ENCODE results near the gene ZKSCAN3. TPM values are rescaled to one million over a fixed set of nuclear protein-coding genes. Genes with fewer than 3 reads are reported as not detected.

Gene ZKSCAN3
- total RNA-seq, 2 donors from 2014 or later = 4.9 to 6.1 TPM

- intact Hi-C loops (cut with DNase I) = no loop called here
- TF ChIP-seq CTCF (IDR thresholded peaks at IDR 0.05) = no peak
- no peak for DNase-seq
- Histone ChIP-seq H3K4me3 (peak overlapping the region; percentile 69), H3K9me3 (no peaks in the 10 kb centered on the region), H3K27ac (peak overlapping the region; percentile 43), H3K9ac (ENCODE audit: low read depth in 2 of 2, low read length in 2 of 2) (peak overlapping the region; percentile 81 to 91), H3K27me3 (no peaks in the 10 kb centered on the region), H3K4me1 (peaks cover 4% of the 10 kb centered on the region), H3K36me3 (no peaks in the 10 kb centered on the region)
Measured at GRCh38 chr6:28349344-28349891, 329 bp upstream of the ZKSCAN3 start.

DNA sequence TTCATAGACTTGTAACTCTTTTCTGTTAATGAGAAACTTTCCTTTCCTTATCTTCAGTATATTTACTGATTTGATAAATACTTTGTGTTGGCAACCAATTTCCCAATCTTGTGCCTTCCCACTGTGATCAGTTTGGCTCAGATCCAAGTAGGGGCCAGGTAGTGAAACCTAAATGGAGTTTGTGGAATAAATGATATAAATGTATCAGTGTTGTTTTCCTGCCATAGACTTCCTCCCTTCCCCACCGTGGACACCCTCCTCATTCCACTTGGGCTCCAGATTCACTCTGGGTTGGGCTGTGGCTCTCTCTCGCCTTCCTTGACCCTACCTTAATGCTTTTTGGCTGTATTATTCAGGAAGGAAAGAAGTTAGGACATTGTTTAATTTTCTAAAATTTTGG lies 1.3 kb downstream of the ZKSCAN3 start:
- Histone ChIP-seq H3K27ac (no peak overlapping the region), H3K9me3 (no peaks in the 10 kb centered on the region), H3K27me3 (no peaks in the 10 kb centered on the region), H3K36me3 (no peaks in the 10 kb centered on the region), H3K9ac (ENCODE audit: low read depth in 2 of 2, low read length in 2 of 2) (peak overlapping the region in 1 of 2 donors; percentile 15), H3K4me3 (no peak overlapping the region), H3K4me1 (peaks cover 4% of the 10 kb centered on the region)
- intact Hi-C loops (cut with DNase I) = loop anchor here (10.0 kb wide), 2 partner anchors 126 to 446 kb away; partner anchors contain the start of gene ZSCAN9
- TF ChIP-seq CTCF (IDR thresholded peaks at IDR 0.05) = no peak
- no peak for DNase-seq

GRCh38 chr6:28351493-28351925 lies 1.8 kb downstream of the ZKSCAN3 start:
- H3K9me3 ChIP-seq = no peaks in the 10 kb centered on the region
- H3K36me3 ChIP-seq = no peaks in the 10 kb centered on the region
- no peak overlapping the region for H3K27ac ChIP-seq
- peaks cover 4% of the 10 kb centered on the region for H3K4me1 ChIP-seq
- intact Hi-C loops (cut with DNase I) = loop anchor here (10.0 kb wide), 2 partner anchors 127 to 447 kb away; partner anchors contain the start of gene ZSCAN9
- TF ChIP-seq CTCF (IDR thresholded peaks at IDR 0.05) = no peak
- H3K27me3 ChIP-seq = no peaks in the 10 kb centered on the region
- no peak overlapping the region for H3K4me3 ChIP-seq
- no peak overlapping the region for H3K9ac ChIP-seq (ENCODE audit: low read depth in 2 of 2, low read length in 2 of 2)
- no peak for DNase-seq

DNA sequence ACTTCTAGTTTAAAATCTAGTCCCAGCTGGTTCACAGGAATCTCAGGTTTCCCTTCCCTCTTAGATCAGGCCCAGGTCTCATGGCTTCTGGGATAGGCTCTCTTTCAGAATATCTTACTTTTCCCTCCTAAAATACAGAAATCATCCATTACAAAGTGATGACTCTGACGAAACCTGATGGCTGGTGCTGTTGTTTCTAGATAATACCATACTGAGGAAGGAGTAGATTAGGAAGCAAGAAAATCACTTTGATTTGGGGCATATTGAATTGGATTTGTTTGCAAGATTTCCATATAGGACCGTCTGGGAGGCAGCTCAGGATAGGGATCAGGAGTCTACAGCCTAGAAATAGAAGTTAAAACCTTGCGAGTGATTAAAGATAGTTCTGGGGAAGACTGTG lies 3.6 kb downstream of the ZKSCAN3 start:
- no peak overlapping the region for H3K4me3 ChIP-seq
- H3K9me3 ChIP-seq = no peaks in the 10 kb centered on the region
- H3K9ac ChIP-seq (ENCODE audit: low read depth in 2 of 2, low read length in 2 of 2) = peak overlapping the region; percentile 60 to 67
- no peak for TF ChIP-seq CTCF (IDR thresholded peaks at IDR 0.05)
- no peak overlapping the region for H3K27ac ChIP-seq
- H3K27me3 ChIP-seq = no peaks in the 10 kb centered on the region
- intact Hi-C loops (cut with DNase I) = loop anchor here (10.0 kb wide), 2 partner anchors 129 to 449 kb away; partner anchors contain the start of gene ZSCAN9
- peaks cover 4% of the 10 kb centered on the region for H3K4me1 ChIP-seq
- DNase-seq = no peak
- no peaks in the 10 kb centered on the region for H3K36me3 ChIP-seq

GRCh38 chr6:28353981-28354676 lies 4.4 kb downstream of the ZKSCAN3 start:
- no peak overlapping the region for H3K4me3 ChIP-seq
- intact Hi-C loops (cut with DNase I) = loop anchor here (10.0 kb wide), 2 partner anchors 129 to 449 kb away; partner anchors contain the start of gene ZSCAN9
- no peaks in the 10 kb centered on the region for H3K27me3 ChIP-seq
- no peaks in the 10 kb centered on the region for H3K36me3 ChIP-seq
- peak overlapping the region; percentile 45 for H3K27ac ChIP-seq
- TF ChIP-seq CTCF (IDR thresholded peaks at IDR 0.05) = no peak
- H3K9me3 ChIP-seq = no peaks in the 10 kb centered on the region
- peak overlapping the region; percentile 60 to 67 for H3K9ac ChIP-seq (ENCODE audit: low read depth in 2 of 2, low read length in 2 of 2)
- peaks cover 4% of the 10 kb centered on the region for H3K4me1 ChIP-seq
- peak; percentile 79 for DNase-seq
